Progenitor cell of endocrine pancreas (in vitro differentiated cells): ENCODE measurements around the gene ZNF593OS. TPM values are rescaled to one million over a fixed set of nuclear protein-coding genes. Genes with fewer than 3 reads are reported as not detected.

ENCODE experiments used
- DNase-seq: peaks from one replicate; pipeline ENCODE4 v3.0.0; 2021; ENCODE audit warnings: low spot score; ENCODE audit not compliant: unreplicated experiment
- H3K27ac Mint-ChIP-seq: 2 replicates; pipeline ENCODE4 v1.8.0; 2021; ENCODE audit warnings: mild to moderate bottlenecking, moderate library complexity, mixed read lengths
- H3K27me3 Mint-ChIP-seq: 2 replicates; pipeline ENCODE4 v1.8.0; 2021; ENCODE audit warnings: mixed read lengths
- H3K36me3 Mint-ChIP-seq: 2 replicates; pipeline ENCODE4 v1.8.0; 2022; ENCODE audit warnings: mixed read lengths; ENCODE audit not compliant: insufficient read depth
- H3K4me1 Mint-ChIP-seq: 2 replicates; pipeline ENCODE4 v1.8.0; 2021; ENCODE audit warnings: low read depth, mixed read lengths
- H3K4me3 Mint-ChIP-seq: 2 replicates; pipeline ENCODE4 v1.8.0; 2021; ENCODE audit warnings: low read depth, mild to moderate bottlenecking, moderate library complexity, mixed read lengths
- H3K9me3 Mint-ChIP-seq: 2 replicates; pipeline ENCODE4 v1.8.0; 2021; ENCODE audit warnings: low read depth, mixed read lengths
- CTCF ChIP-seq: fragments of 200-600 bp; sonication (generic); IDR thresholded peaks from one replicate; pipeline ENCODE4 v1.5.0; 2021; ENCODE audit warnings: antibody characterized with exemption, mild to moderate bottlenecking; ENCODE audit not compliant: unreplicated experiment
- total RNA-seq: library from RNA; stranded (reverse); gene quantifications from 2 replicates; pipeline ENCODE4 v1.2.1, GENCODE V29; 2021

The ZNF593OS gene
- total RNA-seq, 1 donor from 2014 or later = not detected

- Mint-ChIP-seq H3K27ac (peak within 1 kb of the TSS; percentile 11), H3K9me3 (no peaks in the 10 kb centered on the region), H3K4me3 (no peak within 1 kb of the TSS), H3K4me1 (no peaks in the 10 kb centered on the region), H3K36me3 (peaks cover 11% of the 10 kb centered on the region), H3K27me3 (peaks cover 10% of the 10 kb centered on the region)
- peak; percentile 53 for TF ChIP-seq CTCF
- DNase-seq = no peak
These were observed 18.8 kb upstream of the ZNF593OS start, which contains the start of gene CATSPER4 for GRCh38 chr1:26190373-26190987. TSS of gene CATSPER4 (plus strand) at chr1:26190602. CDS start at chr1:26190628, 26 bp downstream.

GRCh38 chr1:26189751-26190275 is 18.2 kb upstream of the ZNF593OS start:
- no peaks in the 10 kb centered on the region for H3K9me3 Mint-ChIP-seq
- no peak overlapping the region for H3K27ac Mint-ChIP-seq
- H3K4me3 Mint-ChIP-seq = no peak overlapping the region
- TF ChIP-seq CTCF = no peak
- no peaks in the 10 kb centered on the region for H3K4me1 Mint-ChIP-seq
- peaks cover 10% of the 10 kb centered on the region for H3K27me3 Mint-ChIP-seq
- H3K36me3 Mint-ChIP-seq = peaks cover 11% of the 10 kb centered on the region
- no peak for DNase-seq

GRCh38 chr1:26189331-26189730 is 17.7 kb upstream of the ZNF593OS start:
- TF ChIP-seq CTCF = no peak
- H3K9me3 Mint-ChIP-seq = no peaks in the 10 kb centered on the region
- H3K4me3 Mint-ChIP-seq = no peak overlapping the region

GRCh38 chr1:26188477-26188876 is 16.8 kb upstream of the ZNF593OS start:
- H3K36me3 Mint-ChIP-seq = peaks cover 12% of the 10 kb centered on the region
- H3K27me3 Mint-ChIP-seq = peaks cover under 1% of the 10 kb centered on the region
- no peaks in the 10 kb centered on the region for H3K9me3 Mint-ChIP-seq
- H3K4me1 Mint-ChIP-seq = no peaks in the 10 kb centered on the region
- no peak overlapping the region for H3K27ac Mint-ChIP-seq
- no peak for TF ChIP-seq CTCF
- DNase-seq = no peak
- H3K4me3 Mint-ChIP-seq = no peak overlapping the region

More at GRCh38 chr1:26189331-26189730, 17.7 kb upstream of the ZNF593OS start:
- Mint-ChIP-seq H3K4me1 (no peaks in the 10 kb centered on the region), H3K27ac (no peak overlapping the region), H3K36me3 (peaks cover 11% of the 10 kb centered on the region), H3K27me3 (peaks cover 8% of the 10 kb centered on the region)
- no peak for DNase-seq

GRCh38 chr1:26187882-26188281 is 16.2 kb upstream of the ZNF593OS start:
- no peak for TF ChIP-seq CTCF
- Mint-ChIP-seq H3K9me3 (no peaks in the 10 kb centered on the region), H3K27ac (no peak overlapping the region), H3K27me3 (no peaks in the 10 kb centered on the region), H3K4me1 (no peaks in the 10 kb centered on the region), H3K36me3 (peaks cover 12% of the 10 kb centered on the region), H3K4me3 (no peak overlapping the region)
- DNase-seq = no peak
